ENCODE data around the gene ENPEP.
A peak's percentile ranks its signal among the peaks of the same experiment; 100 is the strongest.

The ENPEP gene

DNA sequence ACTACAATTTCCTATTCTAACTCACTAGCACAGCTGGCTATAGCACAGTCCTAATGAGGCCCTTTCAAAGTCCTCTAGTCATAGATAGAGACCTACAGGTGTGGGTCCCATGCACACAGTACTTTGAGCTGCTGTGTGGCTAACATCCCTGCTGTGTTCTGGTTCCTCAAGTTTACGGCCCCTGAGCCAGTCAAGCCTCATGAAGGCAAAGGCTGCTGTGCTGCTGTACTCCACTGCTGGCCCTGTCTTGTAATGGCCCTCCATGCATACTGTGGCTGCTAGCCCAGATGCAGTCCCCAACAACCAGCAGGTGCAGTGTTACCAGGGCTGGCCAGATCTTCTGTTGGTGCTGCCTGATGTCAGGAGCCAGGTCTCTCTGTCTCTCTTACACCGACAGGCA lies 23.4 kb upstream of the ENPEP start:
- H3K27me3 ChIP-seq (replicated peaks in 2 of 5; ENCODE audit: control insufficient read depth in 4 of 5, insufficient read depth in 5 of 5, low read length in 4 of 5): peaks cover 0 to 10% (median 2%) of the 10 kb centered on the region in 5 experiments
- no peak overlapping the region for H3K4me3 ChIP-seq (ENCODE audit: control insufficient read depth in 1 of 7, extremely low read depth in 1 of 7, insufficient read depth in 4 of 7, low read depth in 2 of 7, low read length in 6 of 7)
- H3K36me3 ChIP-seq (ENCODE audit: control insufficient read depth in 4 of 4, insufficient read depth in 4 of 4, low read length in 3 of 4): no peaks in the 10 kb centered on the region
- no peak for DNase-seq
- POLR2A ChIA-PET: no interaction called here
- no peak overlapping the region for H3K27ac ChIP-seq (ENCODE audit: insufficient read depth in 1 of 2, low read depth in 1 of 2, low read length in 2 of 2, poor library complexity in 1 of 2, severe bottlenecking in 2 of 2)
- CTCF ChIA-PET: no interaction called here
- no peaks in the 10 kb centered on the region for H3K4me1 ChIP-seq (ENCODE audit: control extremely low read depth in 1 of 4, control insufficient read depth in 4 of 4, insufficient read depth in 4 of 4, low read length in 3 of 4)
- 100% methylated on average over 2 of the region's 2 CpGs for WGBS (ENCODE audit: insufficient coverage)
- no peaks in the 10 kb centered on the region for H3K9me3 ChIP-seq (ENCODE audit: control extremely low read depth in 1 of 5, control insufficient read depth in 4 of 5, insufficient read depth in 2 of 5, low read depth in 1 of 5, low read length in 4 of 5)

DNA sequence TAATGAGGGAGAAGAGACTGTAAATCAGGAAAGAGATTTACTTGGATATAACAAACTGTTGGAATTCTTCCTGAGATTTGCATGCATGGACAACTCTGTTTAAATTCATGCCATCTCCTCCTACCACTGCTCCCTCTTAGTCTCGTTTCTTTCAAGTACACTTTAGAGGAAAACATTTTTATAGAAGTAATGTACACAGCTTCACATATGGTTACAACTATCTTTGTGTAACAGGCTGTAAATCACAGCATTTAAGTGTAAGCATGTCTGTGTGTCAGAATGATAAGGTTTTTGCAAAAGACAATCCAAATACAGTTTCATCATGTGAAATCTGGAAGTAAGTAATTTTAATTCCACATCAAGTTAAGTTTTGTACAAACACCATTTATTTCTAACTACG lies 21.5 kb upstream of the ENPEP start:
- H3K27me3 ChIP-seq (replicated peaks in 2 of 5; ENCODE audit: control insufficient read depth in 4 of 5, insufficient read depth in 5 of 5, low read length in 4 of 5): peaks cover 0 to 15% (median 3%) of the 10 kb centered on the region in 5 experiments
- H3K36me3 ChIP-seq (ENCODE audit: control insufficient read depth in 4 of 4, insufficient read depth in 4 of 4, low read length in 3 of 4): no peaks in the 10 kb centered on the region
- no peaks in the 10 kb centered on the region for H3K9me3 ChIP-seq (ENCODE audit: control extremely low read depth in 1 of 5, control insufficient read depth in 4 of 5, insufficient read depth in 2 of 5, low read depth in 1 of 5, low read length in 4 of 5)
- ChIA-PET POLR2A (no interaction called here), CTCF (no interaction called here)
- DNase-seq: peak in 1 of 3 donors; percentile 8
- no peak overlapping the region for H3K4me3 ChIP-seq (ENCODE audit: control insufficient read depth in 1 of 7, extremely low read depth in 1 of 7, insufficient read depth in 4 of 7, low read depth in 2 of 7, low read length in 6 of 7)
- H3K4me1 ChIP-seq (ENCODE audit: control extremely low read depth in 1 of 4, control insufficient read depth in 4 of 4, insufficient read depth in 4 of 4, low read length in 3 of 4): no peaks in the 10 kb centered on the region
- no peak overlapping the region for H3K27ac ChIP-seq (ENCODE audit: insufficient read depth in 1 of 2, low read depth in 1 of 2, low read length in 2 of 2, poor library complexity in 1 of 2, severe bottlenecking in 2 of 2)
- WGBS (ENCODE audit: insufficient coverage): no CpG with 5 or more reads among the region's 2 CpGs

DNA sequence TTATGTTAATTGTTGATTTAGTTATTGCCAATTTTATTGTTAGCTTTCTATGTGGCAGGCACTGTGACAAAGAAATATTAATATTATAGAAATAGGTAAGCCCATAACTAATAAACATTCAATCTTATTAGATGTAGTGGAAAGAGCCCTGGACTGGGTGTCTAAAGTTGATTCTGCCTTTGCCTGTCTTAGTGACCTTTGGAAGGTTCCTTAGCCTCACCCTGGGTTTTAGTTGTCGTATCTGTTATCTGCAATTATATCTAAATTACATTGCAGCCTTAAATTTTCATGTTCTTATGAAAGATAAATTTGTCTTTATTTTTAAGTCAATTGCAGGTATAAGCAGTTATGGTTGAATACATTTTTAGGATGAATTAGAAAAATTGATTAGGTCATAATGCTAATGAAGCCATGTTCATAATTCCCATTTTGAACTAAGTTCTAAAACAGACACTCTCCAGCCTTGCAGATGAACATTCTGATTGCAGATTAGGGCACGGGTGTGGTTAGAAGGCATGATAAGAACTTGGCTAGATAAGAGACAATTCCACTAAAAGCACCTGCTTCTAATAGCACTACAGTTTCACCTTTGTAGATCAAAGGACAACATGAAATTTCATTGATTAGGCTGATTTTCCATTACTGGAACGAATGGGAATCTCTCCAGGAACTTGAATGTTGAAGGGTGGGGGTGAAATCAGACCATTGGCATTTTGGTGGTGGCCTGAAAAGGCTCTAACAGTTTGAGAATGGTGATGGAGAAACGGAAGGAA lies 17.3 kb upstream of the ENPEP start:
- ChIA-PET CTCF (no interaction called here), POLR2A (no interaction called here)
- no peak for DNase-seq
- WGBS (ENCODE audit: insufficient coverage): 90% methylated on average over 2 of the region's 4 CpGs
- Histone ChIP-seq H3K9me3 (ENCODE audit: control extremely low read depth in 1 of 5, control insufficient read depth in 4 of 5, insufficient read depth in 2 of 5, low read depth in 1 of 5, low read length in 4 of 5) (no peaks in the 10 kb centered on the region), H3K36me3 (ENCODE audit: control insufficient read depth in 4 of 4, insufficient read depth in 4 of 4, low read length in 3 of 4) (no peaks in the 10 kb centered on the region), H3K27ac (ENCODE audit: insufficient read depth in 1 of 2, low read depth in 1 of 2, low read length in 2 of 2, poor library complexity in 1 of 2, severe bottlenecking in 2 of 2) (no peak overlapping the region), H3K4me1 (ENCODE audit: control extremely low read depth in 1 of 4, control insufficient read depth in 4 of 4, insufficient read depth in 4 of 4, low read length in 3 of 4) (no peaks in the 10 kb centered on the region), H3K4me3 (ENCODE audit: control insufficient read depth in 1 of 7, extremely low read depth in 1 of 7, insufficient read depth in 4 of 7, low read depth in 2 of 7, low read length in 6 of 7) (no peak overlapping the region), H3K27me3 (replicated peaks in 2 of 5; ENCODE audit: control insufficient read depth in 4 of 5, insufficient read depth in 5 of 5, low read length in 4 of 5) (peaks cover 0 to 15% (median 3%) of the 10 kb centered on the region in 5 experiments)

DNA sequence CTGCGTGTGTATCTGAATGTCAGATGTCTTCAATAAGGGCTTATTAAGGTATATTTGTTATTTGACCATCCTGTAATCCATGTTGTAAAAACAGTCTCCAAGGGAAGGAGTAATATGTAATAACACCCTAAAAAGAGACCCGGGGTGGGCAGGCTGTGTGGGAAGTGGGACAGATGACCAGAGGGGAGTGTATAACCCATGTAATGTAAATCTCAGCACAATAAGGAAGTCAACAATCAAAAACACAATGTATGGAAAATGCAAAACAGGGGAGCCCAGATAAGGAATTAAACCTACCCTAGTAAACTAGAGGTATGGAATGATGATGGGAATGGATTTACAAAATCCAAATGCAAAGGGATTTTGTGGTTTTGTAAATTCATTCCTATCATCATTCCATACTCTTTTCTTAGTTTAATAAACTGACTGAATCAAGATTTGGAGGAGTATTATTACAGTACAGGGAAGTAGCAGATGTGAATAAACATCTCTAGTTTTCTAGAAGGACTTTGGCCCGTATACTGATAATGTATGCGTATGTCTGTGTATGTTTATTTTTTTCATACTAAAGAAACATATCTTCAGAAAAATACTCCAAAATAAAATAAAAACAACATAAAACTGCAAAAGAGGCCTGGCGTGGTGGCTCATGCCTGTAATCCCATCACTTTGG lies 15.7 kb upstream of the ENPEP start:
- 100% methylated on average over 1 of the region's 5 CpGs for WGBS (ENCODE audit: insufficient coverage)
- CTCF ChIA-PET: interaction anchor here (0.6 kb wide), 1 partner anchor 20 kb away, joined by 3 read pairs; no protein-coding TSS in a partner anchor
- Histone ChIP-seq H3K4me3 (ENCODE audit: control insufficient read depth in 1 of 7, extremely low read depth in 1 of 7, insufficient read depth in 4 of 7, low read depth in 2 of 7, low read length in 6 of 7) (no peak overlapping the region), H3K27ac (ENCODE audit: insufficient read depth in 1 of 2, low read depth in 1 of 2, low read length in 2 of 2, poor library complexity in 1 of 2, severe bottlenecking in 2 of 2) (no peak overlapping the region), H3K27me3 (replicated peaks in 2 of 5; ENCODE audit: control insufficient read depth in 4 of 5, insufficient read depth in 5 of 5, low read length in 4 of 5) (peaks cover 0 to 8% (median 3%) of the 10 kb centered on the region in 5 experiments), H3K4me1 (ENCODE audit: control extremely low read depth in 1 of 4, control insufficient read depth in 4 of 4, insufficient read depth in 4 of 4, low read length in 3 of 4) (no peaks in the 10 kb centered on the region), H3K36me3 (ENCODE audit: control insufficient read depth in 4 of 4, insufficient read depth in 4 of 4, low read length in 3 of 4) (no peaks in the 10 kb centered on the region), H3K9me3 (ENCODE audit: control extremely low read depth in 1 of 5, control insufficient read depth in 4 of 5, insufficient read depth in 2 of 5, low read depth in 1 of 5, low read length in 4 of 5) (no peaks in the 10 kb centered on the region)
- DNase-seq: no peak
- POLR2A ChIA-PET: no interaction called here

DNA sequence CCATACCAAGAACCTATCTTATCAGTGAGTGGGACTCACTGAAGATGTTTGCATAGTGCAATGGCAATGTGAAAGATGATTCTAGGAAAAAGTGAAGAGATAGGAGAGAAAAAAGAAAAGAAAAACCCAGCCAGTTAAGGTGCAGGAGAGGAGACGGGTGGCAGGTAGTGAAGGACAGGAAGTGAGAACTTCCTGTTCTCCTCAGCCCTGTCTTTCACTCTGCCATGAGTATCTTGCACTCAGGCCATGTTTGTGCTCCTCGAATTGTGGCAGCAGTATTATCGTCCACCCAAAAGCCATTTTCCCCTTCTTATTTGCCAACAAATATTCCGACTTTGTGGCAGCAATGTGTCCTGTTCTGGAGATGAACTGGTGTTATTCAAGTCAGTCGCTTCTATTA lies 8.6 kb upstream of the ENPEP start:
- Histone ChIP-seq H3K4me1 (ENCODE audit: control extremely low read depth in 1 of 4, control insufficient read depth in 4 of 4, insufficient read depth in 4 of 4, low read length in 3 of 4) (no peaks in the 10 kb centered on the region), H3K36me3 (ENCODE audit: control insufficient read depth in 4 of 4, insufficient read depth in 4 of 4, low read length in 3 of 4) (no peaks in the 10 kb centered on the region), H3K27ac (ENCODE audit: insufficient read depth in 1 of 2, low read depth in 1 of 2, low read length in 2 of 2, poor library complexity in 1 of 2, severe bottlenecking in 2 of 2) (no peak overlapping the region), H3K27me3 (replicated peaks in 2 of 5; ENCODE audit: control insufficient read depth in 4 of 5, insufficient read depth in 5 of 5, low read length in 4 of 5) (no peaks in the 10 kb centered on the region), H3K4me3 (ENCODE audit: control insufficient read depth in 1 of 7, extremely low read depth in 1 of 7, insufficient read depth in 4 of 7, low read depth in 2 of 7, low read length in 6 of 7) (no peak overlapping the region), H3K9me3 (ENCODE audit: control extremely low read depth in 1 of 5, control insufficient read depth in 4 of 5, insufficient read depth in 2 of 5, low read depth in 1 of 5, low read length in 4 of 5) (peaks cover 0 to 2% (median 2%) of the 10 kb centered on the region in 5 experiments)
- DNase-seq: no peak
- ChIA-PET POLR2A (no interaction called here), CTCF (no interaction called here)
- 0% methylated on average over 1 of the region's 5 CpGs for WGBS (ENCODE audit: insufficient coverage)

DNA sequence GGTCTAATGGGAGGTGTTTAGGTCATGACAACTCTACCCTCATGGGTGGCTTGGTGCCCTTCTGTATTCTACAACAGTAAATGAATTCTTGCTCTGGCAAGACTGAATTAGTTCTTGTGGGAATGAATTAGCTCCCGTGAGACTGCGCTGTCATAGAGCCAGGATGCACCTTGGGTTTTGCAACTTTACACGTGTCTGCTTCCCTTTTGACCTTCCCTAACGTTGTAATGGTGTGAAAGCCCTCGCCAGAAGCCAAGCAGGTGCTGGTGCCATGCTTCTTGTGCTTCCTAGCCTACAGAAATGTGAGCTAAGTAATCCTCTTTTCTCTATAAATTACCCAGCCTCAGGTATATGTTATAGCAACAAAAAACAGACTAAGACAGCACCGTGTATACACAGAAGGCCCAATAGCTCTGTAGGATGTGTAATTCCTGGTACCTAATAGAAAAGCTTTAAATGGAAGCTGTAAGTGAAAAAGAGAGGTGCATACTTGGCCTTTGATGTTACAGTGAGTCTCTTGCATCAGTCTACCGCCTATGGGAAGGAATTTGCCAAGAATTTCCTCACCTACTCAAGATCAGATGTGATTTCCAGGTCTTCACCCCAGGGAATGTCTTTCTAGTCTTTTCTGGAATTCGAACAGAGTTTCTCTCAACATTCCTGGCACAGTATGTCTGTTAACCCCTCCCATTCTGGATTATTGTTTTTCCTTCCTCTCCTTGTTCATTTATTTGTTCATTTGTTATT lies 3.2 kb upstream of the ENPEP start:
- Histone ChIP-seq H3K9me3 (ENCODE audit: control extremely low read depth in 1 of 5, control insufficient read depth in 4 of 5, insufficient read depth in 2 of 5, low read depth in 1 of 5, low read length in 4 of 5) (peaks cover 0 to 2% (median 2%) of the 10 kb centered on the region in 5 experiments), H3K27me3 (replicated peaks in 2 of 5; ENCODE audit: control insufficient read depth in 4 of 5, insufficient read depth in 5 of 5, low read length in 4 of 5) (peaks cover 0 to 3% (median under 1%) of the 10 kb centered on the region in 5 experiments), H3K4me3 (ENCODE audit: control insufficient read depth in 1 of 7, extremely low read depth in 1 of 7, insufficient read depth in 4 of 7, low read depth in 2 of 7, low read length in 6 of 7) (no peak overlapping the region), H3K4me1 (ENCODE audit: control extremely low read depth in 1 of 4, control insufficient read depth in 4 of 4, insufficient read depth in 4 of 4, low read length in 3 of 4) (no peaks in the 10 kb centered on the region), H3K36me3 (ENCODE audit: control insufficient read depth in 4 of 4, insufficient read depth in 4 of 4, low read length in 3 of 4) (no peaks in the 10 kb centered on the region), H3K27ac (ENCODE audit: insufficient read depth in 1 of 2, low read depth in 1 of 2, low read length in 2 of 2, poor library complexity in 1 of 2, severe bottlenecking in 2 of 2) (no peak overlapping the region)
- ChIA-PET CTCF (no interaction called here), POLR2A (no interaction called here)
- DNase-seq: no peak
- WGBS (ENCODE audit: insufficient coverage): 72% methylated on average over 7 of the region's 8 CpGs

DNA sequence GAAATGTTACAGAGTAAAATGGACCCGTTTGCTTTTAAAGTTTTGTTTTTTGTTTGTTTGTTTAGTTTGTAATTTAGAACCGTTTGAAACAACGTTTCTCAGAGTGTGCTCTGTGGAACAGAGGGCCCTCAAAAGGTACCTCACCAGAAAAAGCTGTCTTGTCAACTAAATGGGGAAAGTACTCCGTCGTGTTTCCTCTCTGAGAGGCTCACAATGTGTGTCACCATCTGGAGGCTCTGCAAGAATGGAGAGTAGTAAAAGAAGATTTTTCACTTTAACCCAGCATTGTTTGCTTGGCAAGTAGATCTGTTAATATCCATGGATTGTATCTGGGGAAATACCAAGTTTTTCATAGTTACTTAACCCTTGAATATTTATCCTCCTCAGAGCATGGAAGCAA lies 1.5 kb upstream of the ENPEP start:
- Histone ChIP-seq H3K4me1 (ENCODE audit: control extremely low read depth in 1 of 4, control insufficient read depth in 4 of 4, insufficient read depth in 4 of 4, low read length in 3 of 4) (no peaks in the 10 kb centered on the region), H3K36me3 (ENCODE audit: control insufficient read depth in 4 of 4, insufficient read depth in 4 of 4, low read length in 3 of 4) (no peaks in the 10 kb centered on the region), H3K4me3 (ENCODE audit: control insufficient read depth in 1 of 7, extremely low read depth in 1 of 7, insufficient read depth in 4 of 7, low read depth in 2 of 7, low read length in 6 of 7) (no peak overlapping the region), H3K27ac (ENCODE audit: insufficient read depth in 1 of 2, low read depth in 1 of 2, low read length in 2 of 2, poor library complexity in 1 of 2, severe bottlenecking in 2 of 2) (no peak overlapping the region), H3K27me3 (replicated peaks in 2 of 5; ENCODE audit: control insufficient read depth in 4 of 5, insufficient read depth in 5 of 5, low read length in 4 of 5) (peaks cover 0 to 3% (median 2%) of the 10 kb centered on the region in 5 experiments), H3K9me3 (ENCODE audit: control extremely low read depth in 1 of 5, control insufficient read depth in 4 of 5, insufficient read depth in 2 of 5, low read depth in 1 of 5, low read length in 4 of 5) (peaks cover 0 to 1% (median 0%) of the 10 kb centered on the region in 5 experiments)
- 90% methylated on average over 3 of the region's 5 CpGs for WGBS (ENCODE audit: insufficient coverage)
- ChIA-PET POLR2A (no interaction called here), CTCF (no interaction called here)
- DNase-seq: no peak

All from common myeloid progenitor, CD34-positive (primary cell).